NCI-H1092 treated with DMSO at 0.1 percent for 48 hours (cell line): ENCODE results near the gene RREB1.
"Not testable (repeated sequence)": the region's sequence is repeated elsewhere in the genome, so short reads cannot be mapped to it uniquely, and the experiment has no call there.

Experiments used
- DNase-seq: peaks from one replicate; lab custom pipeline; 2025; lab: John Stamatoyannopoulos, UW

The RREB1 gene

DNA sequence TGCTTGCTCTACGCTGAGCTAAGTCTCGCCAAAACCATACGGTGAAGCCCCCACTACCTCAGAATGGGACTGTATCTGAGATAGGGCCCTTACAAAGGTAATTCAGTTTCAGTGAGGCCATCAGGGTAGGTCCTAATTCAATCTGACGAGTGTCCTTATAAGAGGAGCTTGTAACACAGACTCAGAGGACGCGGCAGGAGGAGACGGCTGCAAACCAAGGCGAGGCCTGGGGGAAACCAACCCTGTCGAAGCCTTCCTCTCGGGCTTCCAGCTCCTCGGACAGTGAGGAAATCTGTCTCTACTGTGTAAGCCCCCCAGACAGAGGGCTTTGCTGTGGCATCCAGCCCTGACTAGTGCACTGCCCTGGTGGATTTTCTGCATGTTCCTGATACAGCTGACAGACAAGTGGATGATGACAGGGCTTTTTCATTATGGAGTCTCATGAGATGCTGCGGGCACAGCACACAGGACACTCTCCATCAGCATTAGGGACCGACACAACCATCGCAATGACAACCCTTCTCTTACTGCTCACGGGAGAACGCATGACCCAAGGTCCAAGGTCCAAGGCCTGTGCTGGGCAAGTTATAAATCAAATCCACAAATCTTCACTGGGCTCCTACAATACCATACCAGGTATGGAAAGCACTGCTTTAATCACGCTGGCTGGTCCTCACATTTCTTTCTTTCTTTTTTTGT lies 157.1 kb downstream of the RREB1 start:
- DNase-seq = no peak

DNA sequence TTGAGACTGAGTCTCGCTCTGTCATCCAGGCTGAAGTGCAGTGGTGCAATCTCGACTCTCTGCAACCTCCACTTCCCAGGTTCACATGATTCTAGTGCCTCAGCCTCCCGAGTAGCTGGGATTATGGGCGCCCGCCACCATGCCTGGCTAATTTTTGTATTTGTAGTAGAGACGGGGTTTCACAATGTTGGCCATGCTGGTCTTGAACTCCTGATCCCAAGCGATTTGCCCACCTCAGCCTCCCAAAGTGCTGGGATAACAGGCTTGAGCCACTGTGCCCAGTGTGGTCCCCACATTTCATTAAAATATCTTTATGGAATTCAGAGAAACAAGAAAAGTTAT lies 157.6 kb downstream of the RREB1 start:
- not testable (repeated sequence) for DNase-seq

DNA sequence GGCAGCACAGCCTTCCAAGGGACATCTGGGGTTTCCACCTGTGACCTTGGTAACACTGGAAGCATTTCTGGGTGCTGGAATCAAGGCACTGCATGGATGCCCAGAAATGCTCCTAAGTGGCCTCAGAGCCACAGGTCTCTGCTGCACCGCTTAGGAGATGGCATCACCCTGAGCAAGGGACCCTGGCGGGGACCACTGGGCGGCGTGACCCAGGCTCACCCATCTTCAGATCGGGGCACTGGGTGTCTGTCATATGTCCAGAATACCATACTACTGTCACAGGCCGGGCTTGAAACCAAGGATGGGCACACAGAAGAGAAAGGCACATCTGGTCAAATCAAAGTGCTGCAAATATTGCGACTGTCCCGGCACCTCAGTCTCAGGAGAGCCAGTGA lies 159.3 kb downstream of the RREB1 start:
- DNase-seq = no peak

DNA sequence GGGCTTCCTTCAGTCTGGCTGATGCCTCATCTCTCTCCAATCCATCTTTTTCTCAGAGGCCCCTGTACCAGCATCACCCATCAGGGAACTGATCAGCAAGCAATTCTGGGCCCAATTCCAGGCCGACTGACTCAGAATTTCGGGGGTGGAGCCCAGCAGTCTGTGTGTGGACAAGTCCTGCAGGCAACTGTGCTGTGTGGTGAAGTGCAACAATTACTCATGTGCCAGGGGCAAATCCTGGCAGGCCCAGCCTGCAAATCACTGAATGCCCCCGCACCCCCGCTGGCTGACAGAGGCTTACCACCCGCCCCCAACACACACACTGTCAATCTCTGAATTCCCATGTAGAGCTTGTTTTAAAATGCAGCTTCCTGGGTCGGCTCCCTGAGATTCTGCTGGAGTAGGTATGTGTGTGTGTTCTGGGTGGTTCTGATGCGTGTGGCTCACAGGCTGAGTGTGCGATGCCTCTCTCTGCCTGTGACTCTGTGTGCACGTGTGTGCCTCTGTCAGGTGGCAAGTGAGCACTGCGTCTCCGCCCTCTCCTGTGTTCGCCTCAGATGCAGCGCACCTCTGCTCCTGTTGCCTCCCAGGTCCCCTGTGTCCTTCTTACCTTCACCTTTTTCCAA lies 159.8 kb downstream of the RREB1 start:
- no peak for DNase-seq

DNA sequence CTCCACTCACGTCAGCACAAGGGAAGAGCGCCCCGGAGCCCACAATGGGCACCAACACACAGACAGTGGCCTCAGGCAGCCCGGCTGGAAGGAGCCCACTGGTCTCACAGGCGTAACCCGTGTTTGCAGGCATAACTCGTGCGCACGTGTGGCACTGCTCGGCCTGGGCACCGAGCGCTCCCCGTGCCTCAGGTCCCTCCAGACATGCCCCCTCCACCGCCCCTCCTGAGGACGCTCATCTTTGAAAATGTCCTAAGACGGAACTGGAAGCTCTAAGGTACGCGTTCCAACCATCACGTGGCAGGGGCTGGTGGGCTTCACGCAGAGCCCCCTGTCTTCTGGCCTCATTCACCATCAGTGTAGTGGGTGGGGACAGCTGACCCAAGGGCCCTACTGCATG lies 160.6 kb downstream of the RREB1 start:
- no peak for DNase-seq

DNA sequence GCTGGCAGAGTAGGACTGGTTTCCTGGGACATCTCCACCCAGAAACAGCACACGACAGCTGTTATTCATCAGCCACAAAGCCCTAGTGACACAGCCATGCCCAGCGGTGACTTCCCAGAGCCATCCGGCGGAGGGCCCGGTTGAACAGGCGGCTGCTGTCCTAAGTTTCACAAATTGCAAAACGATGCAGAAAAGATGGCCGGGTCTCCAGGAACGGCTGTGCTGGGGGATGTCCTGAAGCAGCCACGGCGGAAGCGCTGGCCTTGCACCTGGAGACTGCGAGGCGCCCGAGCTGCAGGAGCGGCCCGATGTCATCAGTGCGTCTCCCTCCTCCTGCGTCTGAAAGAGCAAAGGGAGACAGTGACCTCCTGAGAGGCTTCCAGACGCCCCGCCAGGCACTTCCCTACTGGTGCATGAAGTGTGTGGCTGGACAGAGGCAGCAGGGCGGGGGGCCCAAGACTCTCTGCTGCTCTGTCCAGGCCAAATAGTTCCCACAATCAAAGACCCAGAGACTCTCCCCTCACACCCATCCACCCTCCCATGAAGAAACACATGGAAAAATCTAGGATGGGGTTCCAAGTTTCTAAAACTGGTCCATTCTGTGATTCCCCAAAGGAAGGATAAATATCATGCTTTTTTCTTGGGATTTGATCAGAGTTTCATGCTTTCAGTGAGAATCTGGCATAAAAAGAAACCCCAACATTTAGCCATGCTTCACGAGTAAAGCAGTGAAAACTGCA lies 161.2 kb downstream of the RREB1 start:
- no peak for DNase-seq

DNA sequence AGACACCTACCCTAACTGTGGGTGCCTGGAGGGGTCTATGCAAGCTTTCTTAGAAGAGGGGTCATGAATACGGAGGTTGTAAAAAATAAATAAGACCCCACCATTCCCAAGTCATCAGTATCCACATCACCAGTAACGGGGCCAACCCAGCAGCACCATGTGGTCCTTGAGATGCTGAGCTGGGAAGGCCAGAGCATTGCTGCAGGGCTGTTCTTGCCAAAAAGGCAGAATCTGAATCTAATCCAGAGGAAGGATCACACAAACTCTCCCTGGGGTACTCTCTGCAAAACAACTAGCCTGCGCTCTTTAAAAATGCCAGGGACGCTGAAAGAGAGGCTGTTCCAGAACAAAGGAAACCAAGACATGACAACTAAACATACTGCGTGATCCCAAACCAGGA lies 162.1 kb downstream of the RREB1 start:
- no peak for DNase-seq

DNA sequence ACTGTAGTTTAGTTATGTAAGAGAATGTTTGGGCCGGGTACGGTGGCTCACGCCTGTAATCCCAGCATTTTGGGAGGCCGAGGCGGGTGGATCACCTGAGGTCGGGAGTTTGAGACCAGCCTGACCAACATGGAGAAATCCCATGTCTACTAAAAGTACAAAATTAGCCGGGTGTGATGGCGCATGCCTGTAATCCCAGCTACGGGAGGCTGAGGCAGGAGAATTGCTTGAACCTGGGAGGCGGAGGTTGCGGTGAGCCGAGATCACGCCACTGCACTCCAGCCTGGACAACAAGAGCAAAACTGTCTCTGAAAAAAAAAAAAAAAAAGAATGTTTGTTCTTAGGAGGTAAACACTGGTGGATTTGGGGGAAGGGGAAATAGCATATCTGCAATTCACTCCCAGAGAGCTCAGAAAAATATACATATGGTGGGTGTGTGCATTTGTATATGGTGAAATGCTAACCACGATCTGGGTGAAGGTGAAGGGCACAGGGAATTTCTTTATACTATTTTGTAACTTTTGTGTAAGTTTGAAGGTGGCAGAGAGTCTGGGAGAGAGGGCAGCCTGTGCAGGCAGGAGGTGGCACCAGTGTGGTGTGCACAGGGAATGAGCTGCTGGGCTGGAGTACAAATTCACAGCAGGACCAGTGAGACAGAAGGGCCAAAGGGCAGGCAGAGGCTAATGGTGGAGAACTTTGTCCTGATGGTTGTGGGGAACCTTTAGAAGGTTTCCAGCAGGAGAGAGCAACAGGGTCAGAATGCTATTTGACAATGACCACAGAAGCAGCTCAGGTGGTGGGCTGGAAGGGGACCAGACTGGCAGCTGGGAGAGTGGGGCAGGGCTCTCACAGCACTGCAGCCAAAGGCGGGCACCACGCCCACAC lies 162.8 kb downstream of the RREB1 start:
- DNase-seq = no peak

DNA sequence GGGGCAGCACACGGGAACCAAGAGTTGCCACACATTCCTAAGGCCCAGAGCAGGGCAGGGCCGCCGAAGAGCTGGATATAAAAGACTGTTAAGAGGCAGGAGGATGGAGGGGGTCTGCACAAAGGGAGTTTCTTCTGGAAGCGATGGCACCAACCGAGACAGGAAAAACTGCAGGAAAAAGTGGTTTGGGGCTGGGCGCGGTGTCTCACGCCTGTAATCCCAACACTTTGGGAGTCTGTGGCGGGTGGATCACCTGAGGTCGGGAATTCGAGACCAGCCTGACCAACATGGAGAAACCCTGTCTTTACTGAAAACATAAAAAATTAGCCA lies 163.4 kb downstream of the RREB1 start:
- DNase-seq = no peak

DNA sequence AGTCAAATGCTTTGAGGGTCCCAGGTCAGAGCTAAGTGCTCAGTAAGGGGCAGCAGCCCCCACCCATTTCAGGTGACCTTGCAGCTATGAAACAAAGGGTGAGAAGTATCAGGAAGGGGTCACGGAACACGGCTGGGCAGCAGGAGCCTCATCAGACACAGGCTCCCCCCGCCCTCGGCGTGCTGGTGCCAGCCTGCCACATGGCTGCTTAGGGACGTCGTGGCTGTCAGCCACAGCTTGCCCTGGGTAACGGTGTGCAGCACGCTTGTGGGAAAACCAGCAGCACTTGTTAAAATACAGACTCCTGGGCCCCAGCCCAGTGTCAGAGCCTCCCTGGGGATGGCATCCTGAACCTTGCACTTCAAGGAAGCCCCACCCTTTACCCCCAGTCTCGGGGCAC lies 165.9 kb downstream of the RREB1 start:
- no peak for DNase-seq

DNA sequence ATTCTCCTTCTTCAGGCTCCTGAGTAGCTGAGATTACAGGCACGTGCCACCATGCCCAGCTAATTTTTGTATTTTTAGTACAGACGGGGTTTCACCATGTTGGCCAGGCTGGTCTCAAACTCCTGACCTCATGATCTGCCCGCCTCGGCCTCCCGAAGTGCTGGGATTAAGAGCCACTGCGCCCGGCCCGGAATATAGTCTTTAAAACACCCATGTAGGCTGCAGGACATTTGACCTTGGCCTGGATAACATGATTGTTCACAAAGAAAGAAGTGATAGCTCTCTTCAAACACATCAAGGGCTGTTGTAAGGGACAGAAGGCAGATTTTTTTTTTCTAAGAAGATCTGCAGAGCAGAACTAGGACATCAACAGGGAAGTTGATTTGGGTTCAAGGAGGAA lies 166.8 kb downstream of the RREB1 start:
- DNase-seq = not testable (repeated sequence)

DNA sequence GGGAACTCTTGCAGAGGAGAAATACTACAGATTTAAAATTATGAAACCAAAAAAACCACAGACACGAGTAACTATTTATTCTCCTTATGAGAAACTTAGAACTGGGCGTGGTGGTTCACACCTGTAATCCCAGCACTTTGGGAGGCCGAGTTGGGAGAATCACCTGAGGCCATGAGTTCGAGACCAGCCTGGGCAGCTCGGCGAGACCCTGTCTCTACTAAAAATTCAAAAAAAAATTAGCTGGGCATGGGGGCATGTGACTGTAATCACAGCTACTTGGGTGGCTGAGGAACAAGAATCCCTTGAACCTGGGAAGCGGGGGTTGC lies 168.4 kb downstream of the RREB1 start:
- DNase-seq = no peak

DNA sequence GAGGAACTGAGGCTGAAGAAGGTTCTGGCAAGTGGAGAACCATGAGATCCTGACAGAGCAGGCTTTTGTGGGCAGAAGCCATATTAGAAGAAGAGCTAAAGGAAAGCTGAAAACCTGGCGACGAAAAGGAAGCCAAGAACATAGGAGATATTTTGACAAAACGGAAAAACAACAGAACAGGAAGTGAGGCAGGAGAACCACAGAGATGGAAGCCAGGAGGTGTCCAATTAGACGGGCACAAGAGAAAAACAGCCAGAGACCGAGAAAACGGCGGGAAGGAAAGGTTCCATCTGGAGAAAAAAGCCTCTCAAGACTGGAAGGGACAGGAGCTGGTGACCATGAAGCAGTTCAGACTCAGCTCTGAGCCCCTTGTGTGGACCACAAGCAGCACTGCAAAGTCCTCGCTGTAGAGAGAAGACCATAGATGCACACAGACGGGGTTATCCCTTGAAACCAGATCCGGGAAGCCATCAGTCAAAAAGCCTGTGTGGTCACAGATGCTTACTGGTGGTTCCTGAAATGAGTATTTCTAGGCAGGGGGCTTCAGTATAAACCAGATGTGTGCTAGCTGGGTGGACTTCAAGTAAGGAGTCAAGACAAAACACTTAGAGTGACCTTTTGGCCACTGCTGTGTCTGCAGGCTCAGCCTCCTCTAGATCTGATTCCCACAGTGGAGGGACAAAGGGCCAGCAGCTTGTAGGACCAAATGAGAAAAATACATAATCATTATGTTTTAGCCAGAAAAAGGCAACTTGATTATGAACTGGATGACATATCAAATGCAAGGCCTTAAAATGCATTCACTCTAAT lies 174.5 kb downstream of the RREB1 start:
- DNase-seq = no peak

DNA sequence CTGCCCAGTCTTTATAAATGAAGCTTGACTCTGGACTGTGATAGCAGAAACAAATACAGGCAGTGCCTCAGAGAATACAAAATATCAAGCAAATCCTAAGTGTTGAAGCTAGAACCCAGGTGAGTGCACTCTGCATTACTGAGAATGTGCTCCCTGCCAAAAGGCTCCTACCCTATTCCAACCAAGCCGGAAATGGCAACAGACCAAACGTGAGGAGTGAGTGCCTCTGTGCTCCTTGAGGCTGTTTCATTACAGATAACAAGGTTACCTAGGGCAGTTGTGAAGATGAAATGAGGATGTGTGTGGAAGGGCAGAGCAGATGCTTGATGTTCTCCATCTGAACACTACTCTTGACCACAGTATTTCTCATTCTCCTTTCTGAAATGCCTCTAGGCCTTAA lies 175.9 kb downstream of the RREB1 start:
- no peak for DNase-seq

DNA sequence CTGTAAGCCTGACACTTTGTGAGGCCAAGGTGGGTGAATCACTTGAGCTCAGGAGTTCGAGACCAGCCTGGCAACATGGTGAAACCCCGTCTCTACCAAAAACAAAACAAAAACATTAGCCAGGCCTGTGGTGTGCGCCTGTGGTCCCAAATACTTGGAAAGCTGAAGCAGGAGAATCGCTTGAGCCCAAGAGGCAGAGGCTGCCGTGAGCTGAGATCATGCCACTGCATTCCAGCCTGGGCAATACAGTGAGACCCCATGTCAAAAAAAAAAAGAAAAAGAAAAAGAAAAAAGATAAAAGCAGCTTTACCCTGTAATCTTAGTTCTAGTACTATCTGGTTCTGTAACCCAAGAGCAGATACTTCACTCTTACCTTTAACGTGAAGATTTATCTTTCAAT lies 177.7 kb downstream of the RREB1 start:
- DNase-seq = no peak

DNA sequence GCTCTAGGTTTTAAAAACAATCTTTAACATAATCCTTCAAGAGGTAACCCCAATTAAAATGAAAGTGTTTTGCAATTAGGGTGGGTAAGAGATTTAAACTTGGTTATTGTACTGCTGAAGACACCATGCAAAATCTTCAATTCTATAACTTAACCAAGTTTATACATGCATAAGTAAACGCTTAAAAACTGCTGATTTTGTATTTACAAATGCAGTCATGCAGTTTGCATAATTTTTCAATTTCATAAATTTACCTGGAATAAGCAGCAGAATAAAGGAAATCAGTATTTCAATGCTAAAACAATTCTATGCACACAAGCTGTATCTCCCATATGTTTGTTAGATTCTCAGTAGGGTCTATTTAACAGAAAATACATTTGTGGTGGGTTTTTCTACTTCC lies 182.3 kb downstream of the RREB1 start:
- no peak for DNase-seq

DNA sequence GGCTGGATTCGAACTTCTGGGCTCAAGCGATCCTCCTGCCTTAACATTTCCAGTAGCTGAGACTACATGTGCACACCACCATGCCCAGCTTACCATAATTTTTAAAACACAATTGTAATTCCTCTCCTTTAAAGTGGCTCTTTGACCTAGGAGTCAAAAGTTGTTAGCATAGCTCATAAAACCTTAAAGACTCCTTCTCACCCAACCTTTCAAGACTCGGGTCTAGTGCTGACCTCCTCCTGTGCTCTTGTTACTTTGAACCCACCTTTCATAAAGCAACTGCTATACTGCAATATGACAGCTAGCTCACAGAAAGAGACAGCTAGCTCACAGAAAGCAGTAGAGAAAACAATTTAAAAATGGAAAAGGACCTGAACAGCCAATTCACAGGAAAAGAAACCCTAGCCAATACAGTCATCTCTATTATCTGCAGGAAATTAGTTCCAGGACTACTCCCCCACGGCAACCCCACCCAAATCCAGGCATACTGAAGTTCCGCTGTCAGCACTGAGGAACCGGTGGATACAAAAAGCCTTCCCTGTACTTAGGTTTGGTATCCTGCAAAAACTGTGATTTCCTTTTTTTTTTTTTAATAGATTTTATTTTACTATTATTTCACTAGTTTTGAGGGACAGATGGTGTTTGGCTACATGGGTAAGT lies 185.0 kb downstream of the RREB1 start:
- DNase-seq = no peak

DNA sequence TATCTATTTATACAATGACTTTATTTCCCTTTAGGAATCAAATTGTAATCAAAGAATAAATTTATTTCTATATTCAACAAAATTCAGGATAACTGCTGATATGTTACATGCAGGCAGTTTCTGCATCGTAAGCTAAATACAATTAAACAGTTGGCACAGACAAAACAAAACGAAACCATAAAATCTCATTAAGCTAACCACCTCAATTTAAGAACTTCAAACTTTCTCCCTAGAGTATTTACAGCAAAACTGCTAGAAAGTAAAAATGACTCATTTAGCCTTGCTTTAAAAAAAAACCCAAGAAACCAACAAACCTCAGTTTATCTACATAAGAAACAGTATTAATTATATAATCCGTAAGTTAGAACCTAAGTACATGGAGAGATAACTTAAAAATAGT lies 188.2 kb downstream of the RREB1 start:
- DNase-seq = no peak

DNA sequence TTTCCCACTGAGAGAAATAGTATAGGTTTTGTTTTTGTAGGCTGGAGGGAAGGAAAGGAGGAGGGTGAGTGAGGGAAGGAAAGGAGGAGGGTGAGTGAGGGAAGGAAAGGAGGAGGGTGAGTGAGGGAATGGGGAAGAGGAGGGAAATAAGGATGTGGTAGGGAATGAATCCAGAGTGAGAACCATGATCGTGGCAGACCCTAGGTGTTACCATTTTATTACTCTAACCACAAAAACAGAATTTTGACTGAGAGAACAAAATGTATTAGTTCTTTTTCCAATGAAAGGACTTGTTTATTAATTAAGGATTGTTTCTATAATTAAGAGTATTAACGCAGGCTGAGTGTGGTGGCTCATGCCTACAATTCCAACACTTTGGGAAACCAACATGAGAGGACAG lies 188.8 kb downstream of the RREB1 start:
- no peak for DNase-seq

DNA sequence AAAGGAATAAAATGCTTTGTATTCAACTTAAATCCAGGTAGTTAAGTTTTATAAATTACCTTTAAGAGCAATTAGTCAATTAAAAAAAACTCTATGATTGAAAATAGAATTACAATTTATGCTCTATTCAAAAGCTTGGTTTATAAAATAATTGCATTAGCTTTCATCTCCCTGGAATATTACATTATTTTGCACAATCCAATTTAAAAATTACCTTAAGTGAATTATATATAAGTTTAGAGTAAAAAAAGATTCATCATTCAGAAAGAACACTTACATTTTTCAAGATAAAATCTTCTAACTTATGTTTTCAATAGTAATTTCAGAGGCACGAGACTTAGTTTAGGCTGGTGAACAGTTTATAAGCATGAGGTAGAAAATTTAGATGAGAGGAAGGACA lies 190.4 kb downstream of the RREB1 start:
- DNase-seq = no peak

DNA sequence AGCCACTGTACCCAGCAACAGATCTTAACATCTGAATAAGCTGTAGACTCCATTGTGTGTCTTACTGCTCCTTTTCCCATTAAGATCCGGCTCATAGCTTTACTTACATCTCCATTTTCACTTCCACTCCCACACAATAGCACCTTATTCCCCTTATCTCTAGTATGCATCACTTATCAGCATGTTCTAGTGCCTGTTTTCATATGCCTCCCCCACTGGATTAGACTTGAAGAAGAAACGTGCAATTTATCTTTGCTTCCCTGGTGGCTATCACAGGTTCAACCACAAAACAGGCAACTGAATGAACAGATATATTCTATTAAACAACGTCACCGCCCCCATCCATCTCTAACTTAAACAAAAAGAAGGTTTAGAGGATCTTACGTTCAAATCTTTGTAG lies 193.2 kb downstream of the RREB1 start:
- DNase-seq = no peak
